Middle frontal gyrus (tissue), 1 donor: ENCODE results near the gene ASPM.
A peak's percentile ranks its signal among the peaks of the same experiment; 100 is the strongest.

Experiments used
- DNase-seq: peaks from one replicate; pipeline ENCODE4 v3.0.0-alpha.2; 2015; ENCODE audit warnings: low spot score; ENCODE audit errors: extremely low spot score

The ASPM gene, protein sequence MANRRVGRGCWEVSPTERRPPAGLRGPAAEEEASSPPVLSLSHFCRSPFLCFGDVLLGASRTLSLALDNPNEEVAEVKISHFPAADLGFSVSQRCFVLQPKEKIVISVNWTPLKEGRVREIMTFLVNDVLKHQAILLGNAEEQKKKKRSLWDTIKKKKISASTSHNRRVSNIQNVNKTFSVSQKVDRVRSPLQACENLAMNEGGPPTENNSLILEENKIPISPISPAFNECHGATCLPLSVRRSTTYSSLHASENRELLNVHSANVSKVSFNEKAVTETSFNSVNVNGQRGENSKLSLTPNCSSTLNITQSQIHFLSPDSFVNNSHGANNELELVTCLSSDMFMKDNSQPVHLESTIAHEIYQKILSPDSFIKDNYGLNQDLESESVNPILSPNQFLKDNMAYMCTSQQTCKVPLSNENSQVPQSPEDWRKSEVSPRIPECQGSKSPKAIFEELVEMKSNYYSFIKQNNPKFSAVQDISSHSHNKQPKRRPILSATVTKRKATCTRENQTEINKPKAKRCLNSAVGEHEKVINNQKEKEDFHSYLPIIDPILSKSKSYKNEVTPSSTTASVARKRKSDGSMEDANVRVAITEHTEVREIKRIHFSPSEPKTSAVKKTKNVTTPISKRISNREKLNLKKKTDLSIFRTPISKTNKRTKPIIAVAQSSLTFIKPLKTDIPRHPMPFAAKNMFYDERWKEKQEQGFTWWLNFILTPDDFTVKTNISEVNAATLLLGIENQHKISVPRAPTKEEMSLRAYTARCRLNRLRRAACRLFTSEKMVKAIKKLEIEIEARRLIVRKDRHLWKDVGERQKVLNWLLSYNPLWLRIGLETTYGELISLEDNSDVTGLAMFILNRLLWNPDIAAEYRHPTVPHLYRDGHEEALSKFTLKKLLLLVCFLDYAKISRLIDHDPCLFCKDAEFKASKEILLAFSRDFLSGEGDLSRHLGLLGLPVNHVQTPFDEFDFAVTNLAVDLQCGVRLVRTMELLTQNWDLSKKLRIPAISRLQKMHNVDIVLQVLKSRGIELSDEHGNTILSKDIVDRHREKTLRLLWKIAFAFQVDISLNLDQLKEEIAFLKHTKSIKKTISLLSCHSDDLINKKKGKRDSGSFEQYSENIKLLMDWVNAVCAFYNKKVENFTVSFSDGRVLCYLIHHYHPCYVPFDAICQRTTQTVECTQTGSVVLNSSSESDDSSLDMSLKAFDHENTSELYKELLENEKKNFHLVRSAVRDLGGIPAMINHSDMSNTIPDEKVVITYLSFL (N-terminal part only)

DNA sequence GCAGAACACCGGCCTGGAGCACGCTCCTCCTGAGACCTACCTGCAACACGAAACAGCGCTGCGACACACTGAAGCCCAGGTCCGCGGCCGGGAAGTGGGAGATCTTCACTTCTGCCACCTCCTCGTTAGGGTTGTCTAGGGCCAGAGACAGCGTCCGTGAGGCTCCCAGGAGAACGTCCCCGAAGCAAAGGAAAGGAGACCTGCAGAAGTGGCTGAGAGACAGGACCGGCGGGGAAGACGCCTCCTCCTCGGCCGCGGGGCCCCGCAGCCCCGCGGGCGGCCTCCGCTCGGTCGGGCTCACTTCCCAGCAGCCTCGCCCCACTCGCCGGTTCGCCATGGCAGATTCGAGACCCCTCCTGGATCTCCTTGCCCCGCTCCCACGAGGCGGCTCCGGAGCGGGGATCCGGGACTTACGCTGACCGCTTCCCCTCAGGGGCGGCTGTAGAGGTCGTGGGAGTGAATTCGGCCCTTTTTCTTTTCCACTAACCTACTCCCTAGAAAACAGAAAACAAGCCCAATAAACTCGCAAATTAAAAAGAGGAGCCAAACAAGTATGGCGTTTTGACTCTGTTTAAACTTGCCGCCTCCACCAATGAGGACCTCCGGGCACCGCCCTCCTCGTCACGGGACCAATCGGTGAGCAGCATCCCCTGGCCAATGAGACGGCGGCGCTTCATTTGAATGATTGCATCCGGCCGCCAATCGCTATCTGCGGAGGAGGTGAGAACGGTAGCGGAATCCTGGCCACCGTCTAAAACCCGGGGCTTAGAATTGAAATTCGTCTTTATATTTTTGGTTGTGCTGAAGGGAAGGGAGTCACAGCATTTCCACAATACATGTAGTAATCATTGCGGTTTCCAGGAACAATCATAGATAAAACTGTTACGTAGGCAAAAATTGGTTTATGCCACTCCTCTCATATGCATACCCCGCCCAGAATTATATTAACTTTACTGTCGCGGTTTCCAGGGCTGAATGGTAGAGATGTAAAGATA lies at the start of gene ASPM:
Gene ASPM (minus strand): TSS at position 569 of the 995 bp plus-strand sequence. CDS start 232 bp downstream, at position 337.
- peak; percentile 87 for DNase-seq

DNA sequence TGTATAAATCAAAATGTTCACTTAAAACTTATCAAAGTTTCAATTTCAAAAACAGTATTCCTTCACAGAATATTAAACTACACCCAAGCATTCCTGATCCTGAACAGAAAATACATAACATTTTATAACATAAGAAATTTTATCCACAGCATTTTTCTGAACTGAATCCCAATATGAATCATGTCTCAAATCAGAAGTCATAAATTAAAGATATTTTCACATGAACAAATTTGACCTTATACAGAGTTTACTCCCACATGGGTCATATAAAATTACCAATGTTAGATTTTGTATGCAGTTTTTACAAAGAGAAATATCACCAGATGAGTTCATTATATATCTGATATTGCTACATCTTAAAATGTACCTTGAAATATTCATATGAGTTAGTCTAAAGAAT lies 48.6 kb upstream of the ASPM start:
- no peak for DNase-seq

DNA sequence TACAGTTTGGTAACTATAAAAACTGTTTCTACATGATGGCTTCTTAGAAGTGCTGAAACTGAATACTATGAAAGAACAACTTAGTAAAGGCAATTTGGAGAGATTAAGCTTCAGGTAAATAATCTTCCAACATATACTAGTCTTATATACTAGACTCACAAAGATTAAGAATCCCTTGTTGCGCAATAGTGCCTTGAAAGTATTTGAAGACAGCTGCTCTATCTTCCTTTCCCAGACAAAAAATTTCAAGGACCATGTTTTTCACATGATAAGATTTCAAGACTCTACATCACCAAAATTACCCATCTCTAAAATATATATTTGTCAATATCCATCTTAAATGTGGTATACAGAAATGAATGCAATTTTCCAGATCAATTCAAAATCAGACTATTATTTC lies 37.7 kb upstream of the ASPM start:
- no peak for DNase-seq

GRCh38 chr1:197183195-197183748 lies 36.8 kb upstream of the ASPM start:
- DNase-seq = no peak

DNA sequence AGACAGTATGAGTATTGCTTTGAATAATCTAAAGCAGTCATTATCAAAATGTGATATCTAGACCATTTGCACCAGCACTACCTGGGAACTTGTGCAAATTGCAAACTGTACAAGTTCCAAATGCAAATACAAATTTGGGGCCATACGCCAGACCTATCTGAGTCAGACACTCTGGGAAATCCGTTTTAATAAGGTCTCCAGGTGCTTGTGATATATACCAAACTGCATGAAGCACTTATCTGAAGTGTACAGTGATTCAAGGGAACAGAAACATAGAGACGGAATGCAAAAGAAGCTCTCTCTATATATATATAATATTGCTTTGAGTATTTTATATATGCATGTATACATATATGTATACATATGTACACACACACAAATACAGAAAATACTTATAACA lies 36.2 kb upstream of the ASPM start:
- no peak for DNase-seq

DNA sequence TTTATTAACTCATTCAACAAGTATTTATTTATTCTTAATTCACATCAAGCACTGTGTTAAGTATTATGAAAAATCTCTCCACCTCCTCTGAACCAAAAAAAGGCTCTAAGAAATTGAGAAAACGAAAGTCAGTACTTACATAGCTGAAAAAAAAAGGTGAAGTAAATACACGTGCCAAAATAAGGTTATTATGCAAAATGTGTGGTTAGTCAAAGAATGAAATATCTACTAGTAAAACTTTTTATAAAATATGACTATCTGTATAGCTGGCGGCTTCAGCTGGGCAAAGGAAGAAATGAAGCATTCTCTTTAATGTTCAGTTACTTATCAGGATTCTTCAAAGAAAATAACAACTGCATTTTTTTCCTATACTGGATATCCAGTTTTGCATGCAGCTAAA lies 35.5 kb upstream of the ASPM start:
- DNase-seq = no peak

DNA sequence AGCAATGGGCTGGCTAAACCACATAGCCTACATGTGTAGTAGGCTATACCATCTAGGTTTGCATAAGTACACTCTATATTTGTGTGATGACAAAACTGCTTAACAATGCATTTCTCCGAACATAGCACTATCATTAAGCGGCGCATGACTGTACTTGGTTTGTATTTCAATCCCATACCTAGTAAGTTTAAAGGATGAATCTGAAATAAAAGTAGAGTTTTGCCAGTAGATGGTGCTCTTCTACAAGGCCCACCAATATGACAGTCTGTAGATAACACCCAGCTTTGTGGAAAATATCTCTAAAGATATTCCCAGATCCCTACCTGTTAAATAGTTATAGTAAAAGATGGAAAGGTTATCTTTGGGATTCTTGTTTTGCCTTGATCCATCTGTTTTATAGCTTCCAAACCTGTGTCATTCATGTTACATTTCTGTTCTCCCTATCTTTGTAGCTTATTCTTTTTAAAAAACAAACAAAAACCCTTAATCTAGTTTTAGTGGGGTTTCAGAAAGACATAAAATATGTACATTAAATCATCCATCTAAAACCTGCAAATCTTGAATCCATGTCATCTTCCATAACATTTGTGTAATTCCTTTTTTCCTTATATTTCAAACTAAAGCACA lies 33.9 kb upstream of the ASPM start:
- no peak for DNase-seq

GRCh38 chr1:197178998-197179397 lies 32.5 kb upstream of the ASPM start:
- no peak for DNase-seq

GRCh38 chr1:197174818-197175217 lies 28.3 kb upstream of the ASPM start:
- DNase-seq = no peak

GRCh38 chr1:197173571-197174507 lies 27.4 kb upstream of the ASPM start:
- DNase-seq = no peak

GRCh38 chr1:197171531-197171930 lies 25.1 kb upstream of the ASPM start:
- DNase-seq = no peak

DNA sequence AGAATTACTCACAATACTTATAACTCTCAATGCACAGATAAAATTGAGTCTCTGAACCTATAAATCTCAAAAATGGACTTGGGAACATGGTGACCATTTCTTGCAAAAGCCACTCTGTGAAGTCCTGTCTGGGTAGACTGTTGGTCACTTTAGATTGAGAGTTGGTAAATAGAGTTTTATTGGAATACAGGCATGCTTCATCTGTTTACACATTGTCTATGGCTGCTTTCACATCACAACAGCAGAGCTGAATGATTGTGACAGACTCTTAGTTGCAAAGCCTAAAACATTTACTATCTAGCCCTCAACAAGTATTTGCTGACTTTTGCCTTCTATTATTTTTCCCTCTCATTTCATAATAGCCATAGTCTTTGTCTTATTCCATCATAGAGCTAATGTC lies 24.1 kb upstream of the ASPM start:
- DNase-seq = no peak

GRCh38 chr1:197159461-197159860 lies 13.0 kb upstream of the ASPM start:
- no peak for DNase-seq

DNA sequence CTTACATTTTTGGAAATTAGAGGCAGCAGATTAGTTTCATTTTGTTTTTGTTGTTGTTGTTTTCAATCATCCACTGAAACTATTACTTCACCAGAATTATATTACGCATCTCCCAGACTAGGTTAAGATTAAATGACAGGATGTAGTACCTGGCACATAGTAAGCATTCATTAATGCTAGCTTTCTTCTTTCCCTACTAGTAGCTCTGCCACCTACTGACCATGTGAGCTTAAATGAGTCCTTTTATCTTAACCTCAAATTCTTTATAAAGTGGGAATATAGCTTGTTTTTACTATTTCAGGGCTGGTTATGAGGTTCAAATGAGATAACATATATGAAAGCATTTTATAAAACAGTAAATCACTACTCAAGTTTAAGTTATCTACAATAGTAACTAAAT lies 10.2 kb upstream of the ASPM start:
- DNase-seq = no peak

DNA sequence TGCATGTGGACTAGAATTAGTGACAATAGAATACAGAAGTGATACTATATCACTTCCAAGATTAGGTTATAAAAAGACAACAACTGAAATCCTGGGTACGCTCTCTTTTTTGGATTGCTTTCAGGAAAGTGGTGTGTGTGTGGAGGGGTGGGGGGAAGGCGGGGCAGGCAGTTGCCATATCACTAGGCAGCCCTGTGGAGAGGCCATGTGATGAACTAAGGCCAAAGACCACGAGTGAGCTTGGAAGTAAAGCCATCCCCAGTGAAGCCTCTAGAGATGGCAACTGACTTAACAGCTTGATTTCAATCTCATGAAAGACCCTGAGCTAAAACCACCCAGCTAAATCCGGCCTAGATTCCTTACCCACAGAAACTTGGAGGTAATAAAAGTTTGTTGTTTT lies 6.2 kb upstream of the ASPM start:
- no peak for DNase-seq

GRCh38 chr1:197151185-197151584 lies 4.7 kb upstream of the ASPM start:
- no peak for DNase-seq

DNA sequence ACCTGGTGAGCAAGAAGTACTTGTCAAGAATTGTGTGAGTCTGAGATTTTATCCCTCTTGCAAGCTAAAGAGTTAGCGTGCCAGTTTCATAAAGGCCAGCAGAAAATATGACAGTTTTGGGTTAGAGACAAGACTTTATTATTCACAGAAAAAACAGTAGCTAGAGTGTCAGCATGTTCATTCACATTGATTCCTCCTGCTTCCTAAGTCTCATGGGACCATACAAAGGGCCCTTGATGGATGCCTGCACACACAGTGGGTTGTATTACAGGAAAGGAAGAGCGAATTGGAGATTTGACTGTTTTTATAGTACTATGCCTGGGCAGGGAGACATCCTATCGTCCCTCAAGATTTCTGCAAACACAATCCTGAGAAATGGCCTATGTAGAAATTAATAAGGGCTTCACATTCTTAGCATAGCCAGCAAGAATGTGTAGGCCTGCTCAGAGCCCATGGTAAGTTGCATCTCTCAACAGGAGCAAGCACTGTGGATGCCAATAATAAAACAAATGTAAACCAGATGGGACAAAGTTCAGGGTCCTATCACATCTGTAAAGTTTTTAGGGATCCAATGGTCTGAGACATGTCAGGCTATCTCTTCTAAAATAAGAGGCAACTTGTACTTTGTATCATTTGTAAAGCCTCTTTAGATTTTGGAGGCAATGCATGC lies 4.0 kb upstream of the ASPM start:
- no peak for DNase-seq

DNA sequence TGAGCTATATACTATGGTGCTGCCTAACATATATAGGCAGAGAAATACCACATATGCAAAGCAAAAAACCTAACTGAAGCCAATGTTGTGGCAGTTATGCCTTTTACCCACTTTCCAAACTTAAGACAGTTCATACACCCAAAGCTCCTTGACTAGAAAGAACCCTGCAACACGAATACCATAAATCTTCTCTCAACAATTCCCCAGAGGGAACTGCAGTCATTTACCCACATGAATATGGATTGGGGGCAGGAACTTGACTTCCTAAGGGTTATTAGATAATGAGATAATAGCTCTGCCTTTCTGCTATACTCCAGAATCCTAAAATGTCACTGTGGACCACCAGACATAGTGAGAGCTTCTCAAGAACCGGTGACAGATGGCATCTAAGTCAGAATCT lies 2.9 kb upstream of the ASPM start:
- DNase-seq = no peak
